HepG2 (cell line): ENCODE data around the gene PLIN3. TPM values are rescaled to one million over a fixed set of nuclear protein-coding genes. Genes with fewer than 3 reads are reported as not detected.

Experiments used
- BRF2 ChIP-seq: sonication (generic); formaldehyde crosslinking; IDR thresholded peaks from 2 replicates; pipeline ENCODE4 v1.8.1; 2022; ENCODE audit warnings: mild to moderate bottlenecking, missing genetic modification reagents
- DR1 ChIP-seq: sonication (generic); formaldehyde crosslinking; IDR thresholded peaks from 2 replicates; pipeline ENCODE4 v1.8.0; 2021; ENCODE audit warnings: mild to moderate bottlenecking, missing genetic modification reagents, inconsistent platforms
- ETV5 ChIP-seq: IDR thresholded peaks from 2 replicates; pipeline ENCODE4 v1.6.1; 2018; ENCODE audit warnings: missing biosample characterization, missing genetic modification reagents, inconsistent platforms, borderline replicate concordance
- FOXA1 ChIP-seq, 2 experiments: fragments of 450-650 bp in 1 of 2; sonication (generic) in 1 of 2; formaldehyde crosslinking in 1 of 2; IDR thresholded peaks; 2 replicates each; pipeline versions ENCODE4 v1.4.0 to v1.6.1; 2016 to 2020; ENCODE audit warnings: missing genetic modification reagents in 1 of 2
- IRF2 ChIP-seq: IDR thresholded peaks from 2 replicates; pipeline ENCODE4 v1.6.1; 2018; ENCODE audit warnings: missing genetic modification reagents, missing compliant biosample characterization
- MEIS2 ChIP-seq: sonication (generic); formaldehyde crosslinking; IDR thresholded peaks from 2 replicates; pipeline ENCODE4 v1.9.0; 2021; ENCODE audit warnings: mild to moderate bottlenecking, missing genetic modification reagents
- MYC ChIP-seq: sonication (generic); formaldehyde crosslinking; IDR thresholded peaks from 2 replicates; pipeline ENCODE4 v1.9.0; 2021; ENCODE audit warnings: missing genetic modification reagents, borderline replicate concordance
- NPAS2 ChIP-seq: sonication (generic); formaldehyde crosslinking; IDR thresholded peaks from 2 replicates; pipeline ENCODE4 v1.8.0; 2022; ENCODE audit warnings: mild to moderate bottlenecking, missing genetic modification reagents, borderline replicate concordance
- SOX13 ChIP-seq, 3 experiments: fragments of 450-650 bp in 1 of 3; sonication (generic) in 1 of 3; formaldehyde crosslinking in 1 of 3; IDR thresholded peaks in 2 of 3; conservative IDR thresholded peaks in 1 of 3; 2 replicates each; pipeline versions ENCODE4 v1.5.0 to v1.6.1; 2016 to 2020; ENCODE audit warnings: antibody characterized with exemption in 1 of 3, mild to moderate bottlenecking in 1 of 3, missing compliant biosample characterization in 1 of 3, missing genetic modification reagents in 1 of 3, moderate library complexity in 1 of 3
- ZNF263 ChIP-seq: sonication (generic); formaldehyde crosslinking; IDR thresholded peaks from 2 replicates; pipeline ENCODE4 v1.4.0; 2020; ENCODE audit warnings: missing genetic modification reagents
- ZNF614 ChIP-seq: IDR thresholded peaks from 2 replicates; pipeline ENCODE4 v1.6.1; 2018; ENCODE audit warnings: missing biosample characterization, missing genetic modification reagents, inconsistent platforms, borderline replicate concordance
- ZNF672 ChIP-seq: sonication (generic); formaldehyde crosslinking; IDR thresholded peaks from 2 replicates; pipeline ENCODE4 v1.8.1; 2022; ENCODE audit warnings: missing genetic modification reagents
- ZNF784 ChIP-seq: sonication (generic); formaldehyde crosslinking; IDR thresholded peaks from 2 replicates; pipeline ENCODE4 v1.5.1; 2020; ENCODE audit warnings: missing genetic modification reagents, mild to moderate bottlenecking, borderline replicate concordance
- polyA plus RNA-seq, 8 experiments: library from polyadenylated mRNA; depleted of rRNA in 3 of 8; stranded (reverse) in 7 of 8; unstranded in 1 of 8; fragments of >200 nt; fragmentation: Illumina TruSeq in 4 of 8; extraction: Trizol in 4 of 8; gene quantifications; 2 replicates each; pipeline versions ENCODE4 v1.2.1 to v1.2.3, GENCODE V29; 2011 to 2016; ENCODE audit warnings: low read depth in 4 of 8, missing spikeins in 1 of 8, mixed read lengths in 1 of 8; ENCODE audit not compliant: insufficient read depth in 1 of 8
- total RNA-seq, 5 experiments: library from RNA; depleted of rRNA; stranded (reverse); fragments of >200 nt; fragmentation: Illumina TruSeq; extraction: Trizol; gene quantifications; 2 replicates each; pipeline ENCODE4 v1.2.3, GENCODE V29; 2016; ENCODE audit warnings: low read depth in 1 of 5
- TF ChIP-seq, protein P1 (sequence below): sonication (generic); formaldehyde crosslinking; IDR thresholded peaks from 2 replicates; pipeline ENCODE4 v1.4.0; 2020; ENCODE audit warnings: mild to moderate bottlenecking, missing genetic modification reagents
- TF ChIP-seq, protein P2 (sequence below): sonication (generic); formaldehyde crosslinking; IDR thresholded peaks from 2 replicates; pipeline ENCODE4 v1.5.0; 2020; ENCODE audit warnings: mild to moderate bottlenecking, missing genetic modification reagents
- TF ChIP-seq, protein P3 (sequence below): sonication (generic); formaldehyde crosslinking; IDR thresholded peaks from 2 replicates; pipeline ENCODE4 v1.4.0; 2020; ENCODE audit warnings: missing genetic modification reagents; ENCODE audit errors: not compliant biosample characterization
- TF ChIP-seq, protein P4 (sequence below): sonication (generic); formaldehyde crosslinking; IDR thresholded peaks from 2 replicates; pipeline ENCODE4 v1.5.0; 2020; ENCODE audit warnings: mild to moderate bottlenecking, missing genetic modification reagents

PLIN3 gene
- total and polyA plus RNA-seq, 2 of the 13 experiments (the other 11 are each of a cell fraction or from before 2014, with no cell fraction given): 49.3 to 57.9 TPM

DNA sequence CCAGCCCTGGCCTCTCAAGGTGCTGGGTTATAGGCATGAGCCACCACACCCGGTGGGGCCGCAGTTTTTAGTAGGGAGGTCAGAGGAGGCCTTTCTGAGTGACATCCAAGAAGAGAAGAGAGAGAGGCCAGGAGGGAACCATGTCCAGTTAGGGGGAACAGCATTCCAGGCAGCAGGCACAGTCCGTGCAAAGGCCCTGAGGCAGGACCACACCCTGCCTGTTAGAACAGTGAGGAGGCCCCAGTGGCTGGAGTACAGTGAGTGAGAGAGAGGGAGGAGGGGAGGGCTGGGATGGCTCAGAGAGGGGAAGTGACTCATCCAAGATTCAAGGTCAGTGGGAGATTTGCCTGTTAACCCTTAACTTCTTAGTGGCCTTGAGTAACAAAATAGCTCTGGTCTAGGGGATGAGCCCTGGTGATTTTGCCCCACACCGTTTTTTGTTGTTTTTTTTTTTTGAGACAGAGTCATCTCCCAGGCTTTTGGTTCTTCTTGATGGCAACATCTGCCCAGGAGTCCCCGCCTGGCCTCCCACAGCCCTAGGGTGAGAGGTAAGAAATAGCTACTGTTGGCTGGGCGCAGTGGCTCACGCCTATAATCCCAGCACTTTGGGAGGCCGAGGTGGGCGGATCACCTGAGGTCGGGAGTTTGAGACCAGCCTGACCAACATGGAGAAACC lies 2.7 kb upstream of the PLIN3 start (continued):
- TF ChIP-seq, protein P1, sequence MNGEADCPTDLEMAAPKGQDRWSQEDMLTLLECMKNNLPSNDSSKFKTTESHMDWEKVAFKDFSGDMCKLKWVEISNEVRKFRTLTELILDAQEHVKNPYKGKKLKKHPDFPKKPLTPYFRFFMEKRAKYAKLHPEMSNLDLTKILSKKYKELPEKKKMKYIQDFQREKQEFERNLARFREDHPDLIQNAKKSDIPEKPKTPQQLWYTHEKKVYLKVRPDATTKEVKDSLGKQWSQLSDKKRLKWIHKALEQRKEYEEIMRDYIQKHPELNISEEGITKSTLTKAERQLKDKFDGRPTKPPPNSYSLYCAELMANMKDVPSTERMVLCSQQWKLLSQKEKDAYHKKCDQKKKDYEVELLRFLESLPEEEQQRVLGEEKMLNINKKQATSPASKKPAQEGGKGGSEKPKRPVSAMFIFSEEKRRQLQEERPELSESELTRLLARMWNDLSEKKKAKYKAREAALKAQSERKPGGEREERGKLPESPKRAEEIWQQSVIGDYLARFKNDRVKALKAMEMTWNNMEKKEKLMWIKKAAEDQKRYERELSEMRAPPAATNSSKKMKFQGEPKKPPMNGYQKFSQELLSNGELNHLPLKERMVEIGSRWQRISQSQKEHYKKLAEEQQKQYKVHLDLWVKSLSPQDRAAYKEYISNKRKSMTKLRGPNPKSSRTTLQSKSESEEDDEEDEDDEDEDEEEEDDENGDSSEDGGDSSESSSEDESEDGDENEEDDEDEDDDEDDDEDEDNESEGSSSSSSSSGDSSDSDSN (CRISPR knock-in tag): peak; percentile 50; the same call in 1 of the 2 replicates
- TF ChIP-seq ZNF672 (CRISPR knock-in tag): no peak
- TF ChIP-seq ETV5 (CRISPR knock-in tag): peak; percentile 99
- TF ChIP-seq ZNF784 (CRISPR knock-in tag): 0 out of 2 replicates have a peak, but pooled peaks have one; percentile 63
- TF ChIP-seq BRF2 (CRISPR knock-in tag): no peak
- no peak for TF ChIP-seq DR1 (CRISPR knock-in tag)
- TF ChIP-seq, protein P2, sequence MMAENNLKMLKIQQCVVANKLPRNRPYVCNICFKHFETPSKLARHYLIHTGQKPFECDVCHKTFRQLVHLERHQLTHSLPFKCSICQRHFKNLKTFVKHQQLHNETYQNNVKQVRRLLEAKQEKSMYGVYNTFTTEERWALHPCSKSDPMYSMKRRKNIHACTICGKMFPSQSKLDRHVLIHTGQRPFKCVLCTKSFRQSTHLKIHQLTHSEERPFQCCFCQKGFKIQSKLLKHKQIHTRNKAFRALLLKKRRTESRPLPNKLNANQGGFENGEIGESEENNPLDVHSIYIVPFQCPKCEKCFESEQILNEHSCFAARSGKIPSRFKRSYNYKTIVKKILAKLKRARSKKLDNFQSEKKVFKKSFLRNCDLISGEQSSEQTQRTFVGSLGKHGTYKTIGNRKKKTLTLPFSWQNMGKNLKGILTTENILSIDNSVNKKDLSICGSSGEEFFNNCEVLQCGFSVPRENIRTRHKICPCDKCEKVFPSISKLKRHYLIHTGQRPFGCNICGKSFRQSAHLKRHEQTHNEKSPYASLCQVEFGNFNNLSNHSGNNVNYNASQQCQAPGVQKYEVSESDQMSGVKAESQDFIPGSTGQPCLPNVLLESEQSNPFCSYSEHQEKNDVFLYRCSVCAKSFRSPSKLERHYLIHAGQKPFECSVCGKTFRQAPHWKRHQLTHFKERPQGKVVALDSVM (CRISPR knock-in tag): peak; percentile 97
- TF ChIP-seq ZNF614 (CRISPR knock-in tag): 0 out of 2 replicates have a peak, but pooled peaks have one; percentile 17
- TF ChIP-seq, protein P3, sequence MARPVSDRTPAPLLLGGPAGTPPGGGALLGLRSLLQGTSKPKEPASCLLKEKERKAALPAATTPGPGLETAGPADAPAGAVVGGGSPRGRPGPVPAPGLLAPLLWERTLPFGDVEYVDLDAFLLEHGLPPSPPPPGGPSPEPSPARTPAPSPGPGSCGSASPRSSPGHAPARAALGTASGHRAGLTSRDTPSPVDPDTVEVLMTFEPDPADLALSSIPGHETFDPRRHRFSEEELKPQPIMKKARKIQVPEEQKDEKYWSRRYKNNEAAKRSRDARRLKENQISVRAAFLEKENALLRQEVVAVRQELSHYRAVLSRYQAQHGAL (CRISPR knock-in tag): no peak
- peak; percentile 9; the same call in 1 of the 2 replicates for TF ChIP-seq MYC
- TF ChIP-seq ZNF263 (CRISPR knock-in tag): peak; percentile 97
- TF ChIP-seq, protein P4, sequence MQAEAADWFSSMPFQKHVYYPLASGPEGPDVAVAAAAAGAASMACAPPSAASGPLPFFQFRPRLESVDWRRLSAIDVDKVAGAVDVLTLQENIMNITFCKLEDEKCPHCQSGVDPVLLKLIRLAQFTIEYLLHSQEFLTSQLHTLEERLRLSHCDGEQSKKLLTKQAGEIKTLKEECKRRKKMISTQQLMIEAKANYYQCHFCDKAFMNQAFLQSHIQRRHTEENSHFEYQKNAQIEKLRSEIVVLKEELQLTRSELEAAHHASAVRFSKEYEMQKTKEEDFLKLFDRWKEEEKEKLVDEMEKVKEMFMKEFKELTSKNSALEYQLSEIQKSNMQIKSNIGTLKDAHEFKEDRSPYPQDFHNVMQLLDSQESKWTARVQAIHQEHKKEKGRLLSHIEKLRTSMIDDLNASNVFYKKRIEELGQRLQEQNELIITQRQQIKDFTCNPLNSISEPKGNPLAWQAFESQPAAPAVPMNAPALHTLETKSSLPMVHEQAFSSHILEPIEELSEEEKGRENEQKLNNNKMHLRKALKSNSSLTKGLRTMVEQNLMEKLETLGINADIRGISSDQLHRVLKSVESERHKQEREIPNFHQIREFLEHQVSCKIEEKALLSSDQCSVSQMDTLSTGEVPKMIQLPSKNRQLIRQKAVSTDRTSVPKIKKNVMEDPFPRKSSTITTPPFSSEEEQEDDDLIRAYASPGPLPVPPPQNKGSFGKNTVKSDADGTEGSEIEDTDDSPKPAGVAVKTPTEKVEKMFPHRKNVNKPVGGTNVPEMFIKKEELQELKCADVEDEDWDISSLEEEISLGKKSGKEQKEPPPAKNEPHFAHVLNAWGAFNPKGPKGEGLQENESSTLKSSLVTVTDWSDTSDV (CRISPR knock-in tag): no peak
- no peak for TF ChIP-seq MEIS2 (CRISPR knock-in tag)
- TF ChIP-seq IRF2: peak; percentile 77
- TF ChIP-seq NPAS2: no peak
- TF ChIP-seq SOX13 (IDR thresholded peaks at IDR 0.05): no peak
- peak in 1 of 2 experiments; percentile 73; a peak in 2 of 4 replicates for TF ChIP-seq SOX13 (CRISPR knock-in tag; conservative IDR thresholded peaks at IDR 0.05 in 1 of 2, IDR thresholded peaks at IDR 0.05 in 1 of 2)
- TF ChIP-seq FOXA1 (IDR thresholded peaks at IDR 0.05): no peak
- peak; percentile 6; the same call in 1 of the 2 replicates for TF ChIP-seq FOXA1 (CRISPR knock-in tag; IDR thresholded peaks at IDR 0.05)
